ENCODE measurements around the gene SWT1. TPM values are rescaled to one million over a fixed set of nuclear protein-coding genes. Genes with fewer than 3 reads are reported as not detected.

SWT1 gene
- total and polyA plus RNA-seq, 9 of the 15 experiments (the other 6 are each of a cell fraction or from before 2014, with no cell fraction given) = 1.5 to 3.4 (median 2.3) TPM

GRCh38 chr1:185284533-185285276, 127.7 kb downstream of the SWT1 start (continued):
- no peak for TF ChIP-seq PBX2 (CRISPR knock-in tag; IDR thresholded peaks at IDR 0.05; ENCODE audit: low read depth)
- peak; percentile 67 for TF ChIP-seq PBX2 (tag; conservative IDR thresholded peaks at IDR 0.05; ENCODE audit: low read depth)
- TF ChIP-seq MXI1 (IDR thresholded peaks at IDR 0.05; ENCODE audit: low read depth, low read length) = peak; percentile 22; the same call in 1 of the 2 replicates
- peak; percentile 66 for TF ChIP-seq L3MBTL2 (IDR thresholded peaks at IDR 0.05)
- TF ChIP-seq ZNF561 (CRISPR knock-in tag; conservative IDR thresholded peaks at IDR 0.05) = no peak
- TF ChIP-seq THRAP3 (IDR thresholded peaks at IDR 0.05; ENCODE audit: borderline replicate concordance) = no peak
- TF ChIP-seq RBBP5 (IDR thresholded peaks at IDR 0.05; ENCODE audit: borderline replicate concordance, insufficient read depth, low read length, poor library complexity, severe bottlenecking) = peak; percentile 76
- no peak for TF ChIP-seq HNRNPLL (IDR thresholded peaks at IDR 0.05; ENCODE audit: low read depth, low read length, poor library complexity, severe bottlenecking)
- TF ChIP-seq, protein P1, sequence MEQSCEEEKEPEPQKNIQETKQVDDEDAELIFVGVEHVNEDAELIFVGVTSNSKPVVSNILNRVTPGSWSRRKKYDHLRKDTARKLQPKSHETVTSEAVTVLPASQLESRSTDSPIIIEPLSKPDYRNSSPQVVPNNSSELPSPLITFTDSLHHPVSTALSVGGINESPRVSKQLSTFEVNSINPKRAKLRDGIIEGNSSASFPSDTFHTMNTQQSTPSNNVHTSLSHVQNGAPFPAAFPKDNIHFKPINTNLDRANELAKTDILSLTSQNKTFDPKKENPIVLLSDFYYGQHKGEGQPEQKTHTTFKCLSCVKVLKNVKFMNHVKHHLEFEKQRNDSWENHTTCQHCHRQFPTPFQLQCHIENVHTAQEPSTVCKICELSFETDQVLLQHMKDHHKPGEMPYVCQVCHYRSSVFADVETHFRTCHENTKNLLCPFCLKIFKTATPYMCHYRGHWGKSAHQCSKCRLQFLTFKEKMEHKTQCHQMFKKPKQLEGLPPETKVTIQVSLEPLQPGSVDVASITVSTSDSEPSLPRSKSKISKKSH (CRISPR knock-in tag; IDR thresholded peaks at IDR 0.05) = no peak
- TF ChIP-seq SMARCC2 (IDR thresholded peaks at IDR 0.05; ENCODE audit: low read depth) = peak; percentile 93
- TF ChIP-seq ZNF431 (CRISPR knock-in tag; IDR thresholded peaks at IDR 0.05) = peak; percentile 45; the same call in 1 of the 2 replicates
- TF ChIP-seq, protein P2, sequence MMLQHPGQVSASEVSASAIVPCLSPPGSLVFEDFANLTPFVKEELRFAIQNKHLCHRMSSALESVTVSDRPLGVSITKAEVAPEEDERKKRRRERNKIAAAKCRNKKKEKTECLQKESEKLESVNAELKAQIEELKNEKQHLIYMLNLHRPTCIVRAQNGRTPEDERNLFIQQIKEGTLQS (IDR thresholded peaks at IDR 0.05) = peak; percentile 10; the same call in 1 of the 2 replicates
- TF ChIP-seq, protein P2 (CRISPR knock-in tag; conservative IDR thresholded peaks at IDR 0.05) = peak; percentile 90
- no peak for TF ChIP-seq NR2C1 (IDR thresholded peaks at IDR 0.05)
- TF ChIP-seq NR2C1 (tag; IDR thresholded peaks at IDR 0.05) = 0 out of 2 replicates have a peak, but pooled peaks have one; percentile 18
- peak; percentile 61; the same call in 1 of the 2 replicates for TF ChIP-seq ZNF12 (CRISPR knock-in tag; IDR thresholded peaks at IDR 0.05)
- no peak for TF ChIP-seq SMARCB1 (IDR thresholded peaks at IDR 0.05; ENCODE audit: insufficient read length, low read depth)
- TF ChIP-seq NEUROD1 (IDR thresholded peaks at IDR 0.05; ENCODE audit: borderline replicate concordance, low read depth, low read length, partially characterized antibody) = peak; percentile 76
- peak; percentile 96 to 98 for TF ChIP-seq TEAD1 (CRISPR knock-in tag; IDR thresholded peaks at IDR 0.05)
- no peak for TF ChIP-seq SP2 (IDR thresholded peaks at IDR 0.05; ENCODE audit: extremely low read depth, low read depth, low read length, poor library complexity, severe bottlenecking)
- no peak for TF ChIP-seq TFAM (CRISPR knock-in tag; conservative IDR thresholded peaks at IDR 0.05)
- peak; percentile 97 for TF ChIP-seq NCOR1 (IDR thresholded peaks at IDR 0.05)
